Type B pancreatic cell (in vitro differentiated cells): ENCODE measurements around the gene SST. TPM values are rescaled to one million over a fixed set of nuclear protein-coding genes. Genes with fewer than 3 reads are reported as not detected.

Source experiments
- DNase-seq: peaks from one replicate; pipeline ENCODE4 v3.0.0; 2021; ENCODE audit warnings: mixed read lengths; ENCODE audit not compliant: unreplicated experiment; ENCODE audit errors: extremely low spot score
- H3K27ac Mint-ChIP-seq: 2 replicates; pipeline ENCODE4 v1.8.0; 2021; ENCODE audit warnings: mild to moderate bottlenecking, mixed read lengths
- H3K27me3 Mint-ChIP-seq: 2 replicates; pipeline ENCODE4 v1.8.0; 2021; ENCODE audit warnings: mixed read lengths
- H3K36me3 Mint-ChIP-seq: 2 replicates; pipeline ENCODE4 v1.8.0; 2021; ENCODE audit warnings: mixed read lengths
- H3K4me1 Mint-ChIP-seq: one replicate; pipeline ENCODE4 v1.8.0; 2021; ENCODE audit warnings: mixed read lengths; ENCODE audit not compliant: unreplicated experiment
- H3K4me3 Mint-ChIP-seq: 2 replicates; pipeline ENCODE4 v1.8.0; 2021; ENCODE audit warnings: mild to moderate bottlenecking, mixed read lengths
- H3K9me3 Mint-ChIP-seq: 2 replicates; pipeline ENCODE4 v1.8.0; 2021; ENCODE audit warnings: mixed read lengths
- CTCF ChIP-seq: fragments of 200-600 bp; sonication (generic); conservative IDR thresholded peaks from 2 replicates; pipeline ENCODE4 v1.5.0; 2021; ENCODE audit warnings: antibody characterized with exemption, mild to moderate bottlenecking
- total RNA-seq: library from RNA; stranded (reverse); gene quantifications from 2 replicates; pipeline ENCODE4 v1.2.1, GENCODE V29; 2021; ENCODE audit warnings: low replicate concordance

The SST gene
- total RNA-seq, 1 donor from 2014 or later, result 667 TPM

GRCh38 chr3:187626581-187626980 is 43.6 kb downstream of the SST start:
- no peaks in the 10 kb centered on the region for H3K36me3 Mint-ChIP-seq
- no peak overlapping the region for H3K4me3 Mint-ChIP-seq
- no peak for DNase-seq
- TF ChIP-seq CTCF, result no peak
- H3K27ac Mint-ChIP-seq, result no peak overlapping the region
- H3K4me1 Mint-ChIP-seq, result peaks cover 5% of the 10 kb centered on the region
- H3K27me3 Mint-ChIP-seq, result peaks cover 18% of the 10 kb centered on the region
- H3K9me3 Mint-ChIP-seq, result no peaks in the 10 kb centered on the region

DNA sequence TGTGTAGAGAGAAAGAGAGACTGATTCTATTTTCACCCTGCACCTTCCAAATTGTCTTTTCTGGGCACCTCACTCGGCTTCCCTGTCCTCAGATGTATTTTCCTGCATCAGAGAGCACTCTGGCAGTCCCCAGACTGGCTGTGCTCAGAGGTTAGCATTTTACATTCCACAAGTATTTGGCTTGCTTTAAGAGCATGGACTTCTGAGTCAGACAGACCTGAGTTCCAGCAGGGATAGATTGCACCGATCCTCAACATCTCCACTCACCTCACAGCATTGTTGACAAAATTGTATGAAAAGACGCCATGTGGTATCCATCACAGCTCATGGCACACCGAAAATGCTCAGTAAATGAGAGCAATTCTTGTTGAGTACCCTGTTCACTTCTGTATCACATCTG is 45.6 kb downstream of the SST start:
- H3K4me1 Mint-ChIP-seq, result peaks cover 5% of the 10 kb centered on the region
- no peak overlapping the region for H3K27ac Mint-ChIP-seq
- H3K27me3 Mint-ChIP-seq, result peaks cover 18% of the 10 kb centered on the region
- no peak for DNase-seq
- no peaks in the 10 kb centered on the region for H3K36me3 Mint-ChIP-seq
- H3K4me3 Mint-ChIP-seq, result no peak overlapping the region
- no peaks in the 10 kb centered on the region for H3K9me3 Mint-ChIP-seq
- TF ChIP-seq CTCF, result no peak

DNA sequence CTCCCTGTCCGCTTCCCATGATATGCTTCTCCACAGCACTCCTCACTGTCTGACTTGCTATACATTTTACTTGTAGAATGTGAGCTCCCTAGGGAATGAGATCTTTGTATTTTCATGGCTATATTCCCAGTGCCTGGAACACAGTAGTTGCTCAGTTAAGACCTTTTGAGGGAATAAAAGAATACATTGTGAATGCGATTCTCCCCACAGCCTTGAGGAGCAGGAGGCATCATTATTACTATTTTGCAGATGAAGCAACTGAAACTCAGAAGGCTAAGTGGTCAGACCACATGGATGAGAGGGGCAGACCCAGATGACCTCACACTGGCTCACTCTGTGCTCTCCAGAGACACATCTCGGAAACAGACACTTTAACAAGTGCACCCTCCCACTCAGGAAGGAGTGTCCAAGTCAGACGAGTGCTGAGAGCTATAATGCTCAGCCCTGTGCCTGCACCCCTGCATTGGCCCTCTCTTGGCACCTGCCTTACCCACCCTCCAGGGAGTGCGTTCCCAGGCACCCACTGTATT is 46.8 kb downstream of the SST start:
- no peaks in the 10 kb centered on the region for H3K9me3 Mint-ChIP-seq
- peaks cover 26% of the 10 kb centered on the region for H3K27me3 Mint-ChIP-seq

GRCh38 chr3:187621881-187622280 is 48.3 kb downstream of the SST start:
- no peak for TF ChIP-seq CTCF
- H3K27me3 Mint-ChIP-seq, result peaks cover 26% of the 10 kb centered on the region
- peaks cover 13% of the 10 kb centered on the region for H3K4me1 Mint-ChIP-seq

More for the DNA sequence above, 46.8 kb downstream of the SST start:
- TF ChIP-seq CTCF, result no peak
- H3K27ac Mint-ChIP-seq, result no peak overlapping the region
- no peak for DNase-seq
- peaks cover 14% of the 10 kb centered on the region for H3K4me1 Mint-ChIP-seq
- H3K4me3 Mint-ChIP-seq, result no peak overlapping the region
- H3K36me3 Mint-ChIP-seq, result no peaks in the 10 kb centered on the region

GRCh38 chr3:187619461-187619860 is 50.7 kb downstream of the SST start:
- H3K36me3 Mint-ChIP-seq, result no peaks in the 10 kb centered on the region
- H3K4me1 Mint-ChIP-seq, result peaks cover 13% of the 10 kb centered on the region
- DNase-seq, result no peak
- H3K27me3 Mint-ChIP-seq, result peaks cover 23% of the 10 kb centered on the region
- TF ChIP-seq CTCF, result no peak
- H3K27ac Mint-ChIP-seq, result no peak overlapping the region
- H3K9me3 Mint-ChIP-seq, result no peaks in the 10 kb centered on the region
- no peak overlapping the region for H3K4me3 Mint-ChIP-seq

More at GRCh38 chr3:187621881-187622280, 48.3 kb downstream of the SST start:
- no peak overlapping the region for H3K4me3 Mint-ChIP-seq
- H3K9me3 Mint-ChIP-seq, result no peaks in the 10 kb centered on the region
- no peaks in the 10 kb centered on the region for H3K36me3 Mint-ChIP-seq
- H3K27ac Mint-ChIP-seq, result no peak overlapping the region
- DNase-seq, result no peak

Other genes starting within 250 kb of the SST start
- gene RTP2, start 32.2 kb upstream of the SST start, total RNA-seq, result not detected in 2 replicates
- gene BCL6, start 75.1 kb upstream of the SST start, total RNA-seq, result 27.3 and 32.4 TPM in 2 replicates